H1 (cell line): ENCODE measurements around the gene TMEM151B.
A peak's percentile ranks its signal among the peaks of the same experiment; 100 is the strongest.

Experiments
- RAD21 ChIP-seq, 2 experiments: IDR thresholded peaks in 1 of 2; conservative IDR thresholded peaks in 1 of 2; 2 replicates each; pipeline ENCODE4 v1.6.1; 2011; ENCODE audit warnings: low read depth in 2 of 2, low read length in 2 of 2, improper control_type of control experiment in 1 of 2, inconsistent platforms in 1 of 2, mild to moderate bottlenecking in 1 of 2, moderate library complexity in 1 of 2
- SIN3A ChIP-seq, 2 experiments: IDR thresholded peaks in 1 of 2; conservative IDR thresholded peaks in 1 of 2; 2 replicates each; pipeline ENCODE4 v1.6.1; 2011 to 2012; ENCODE audit warnings: low read length in 2 of 2, improper control_type of control experiment in 1 of 2, low read depth in 1 of 2, mild to moderate bottlenecking in 1 of 2
- TF ChIP-seq, protein P1 (sequence below), 3 experiments: IDR thresholded peaks; 1 replicate in 2 of 3; 2 replicates in 1 of 3; pipeline versions ENCODE4 v1.5.1 to v1.6.1; 2011; ENCODE audit warnings: low read length in 3 of 3, mild to moderate bottlenecking in 3 of 3, inconsistent platforms in 2 of 3, low read depth in 1 of 3, moderate library complexity in 1 of 3; ENCODE audit not compliant: insufficient read depth in 1 of 3; ENCODE audit errors: control extremely low read depth in 1 of 3

- peak; percentile 90 to 92 for TF ChIP-seq SIN3A (conservative IDR thresholded peaks at IDR 0.05 in 1 of 2, IDR thresholded peaks at IDR 0.05 in 1 of 2; ENCODE audit: low read depth in 1 of 2, low read length in 2 of 2)
- TF ChIP-seq RAD21 (IDR thresholded peaks at IDR 0.05 in 1 of 2, conservative IDR thresholded peaks at IDR 0.05 in 1 of 2; ENCODE audit: low read depth in 2 of 2, low read length in 2 of 2): no peak
- TF ChIP-seq, protein P1, sequence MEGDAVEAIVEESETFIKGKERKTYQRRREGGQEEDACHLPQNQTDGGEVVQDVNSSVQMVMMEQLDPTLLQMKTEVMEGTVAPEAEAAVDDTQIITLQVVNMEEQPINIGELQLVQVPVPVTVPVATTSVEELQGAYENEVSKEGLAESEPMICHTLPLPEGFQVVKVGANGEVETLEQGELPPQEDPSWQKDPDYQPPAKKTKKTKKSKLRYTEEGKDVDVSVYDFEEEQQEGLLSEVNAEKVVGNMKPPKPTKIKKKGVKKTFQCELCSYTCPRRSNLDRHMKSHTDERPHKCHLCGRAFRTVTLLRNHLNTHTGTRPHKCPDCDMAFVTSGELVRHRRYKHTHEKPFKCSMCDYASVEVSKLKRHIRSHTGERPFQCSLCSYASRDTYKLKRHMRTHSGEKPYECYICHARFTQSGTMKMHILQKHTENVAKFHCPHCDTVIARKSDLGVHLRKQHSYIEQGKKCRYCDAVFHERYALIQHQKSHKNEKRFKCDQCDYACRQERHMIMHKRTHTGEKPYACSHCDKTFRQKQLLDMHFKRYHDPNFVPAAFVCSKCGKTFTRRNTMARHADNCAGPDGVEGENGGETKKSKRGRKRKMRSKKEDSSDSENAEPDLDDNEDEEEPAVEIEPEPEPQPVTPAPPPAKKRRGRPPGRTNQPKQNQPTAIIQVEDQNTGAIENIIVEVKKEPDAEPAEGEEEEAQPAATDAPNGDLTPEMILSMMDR (IDR thresholded peaks at IDR 0.05; ENCODE audit: control extremely low read depth in 1 of 3, insufficient read depth in 1 of 3, low read depth in 1 of 3, low read length in 3 of 3): no peak
Observed at GRCh38 chr6:44246663-44247337, 23.4 kb upstream of the TMEM151B start, which contains the start of gene HSP90AB1.
